HG03442 (cell line): ENCODE results near the gene PATZ1.

ENCODE experiments used
- ATAC-seq: cut with Tn5 transposase; IDR thresholded peaks from one replicate; pipeline ENCODE4 v1.9.1; 2021; ENCODE audit warnings: mild to moderate bottlenecking, moderate library complexity; ENCODE audit not compliant: unreplicated experiment

PATZ1 gene

GRCh38 chr22:31344256-31344577 is 1.9 kb downstream of the PATZ1 start:
- ATAC-seq = no peak

GRCh38 chr22:31343235-31344191 is 2.6 kb downstream of the PATZ1 start:
- no peak for ATAC-seq

- ATAC-seq = no peak
These were observed 3.6 kb downstream of the PATZ1 start for GRCh38 chr22:31342389-31343140.

- no peak for ATAC-seq
These were observed 4.6 kb downstream of the PATZ1 start for GRCh38 chr22:31341386-31342088.

- no peak for ATAC-seq
These were observed 5.3 kb downstream of the PATZ1 start for GRCh38 chr22:31340765-31341247.

- ATAC-seq = no peak
These were observed 5.8 kb downstream of the PATZ1 start for GRCh38 chr22:31340360-31340759.

- no peak for ATAC-seq
These were observed 6.9 kb downstream of the PATZ1 start for GRCh38 chr22:31339148-31339832.

- ATAC-seq = no peak
These were observed 9.0 kb downstream of the PATZ1 start for GRCh38 chr22:31337178-31337577.

- ATAC-seq = no peak
These were observed 11.8 kb downstream of the PATZ1 start for GRCh38 chr22:31334329-31334728.

GRCh38 chr22:31333641-31334040 is 12.5 kb downstream of the PATZ1 start:
- no peak for ATAC-seq

GRCh38 chr22:31332886-31333285 is 13.3 kb downstream of the PATZ1 start:
- ATAC-seq = no peak

- ATAC-seq = no peak
These were observed 14.1 kb downstream of the PATZ1 start for GRCh38 chr22:31332010-31332409.

GRCh38 chr22:31329453-31330215 is 16.5 kb downstream of the PATZ1 start:
- no peak for ATAC-seq

GRCh38 chr22:31329029-31329428 is 17.1 kb downstream of the PATZ1 start:
- no peak for ATAC-seq

- no peak for ATAC-seq
These were observed 17.6 kb downstream of the PATZ1 start for GRCh38 chr22:31328544-31328960.

GRCh38 chr22:31327806-31328543 is 18.2 kb downstream of the PATZ1 start:
- no peak for ATAC-seq

GRCh38 chr22:31326877-31327276 is 19.3 kb downstream of the PATZ1 start:
- no peak for ATAC-seq

- ATAC-seq = no peak
These were observed 22.3 kb downstream of the PATZ1 start for GRCh38 chr22:31323578-31324550.
